ENCODE results near the gene SNX24.

The SNX24 gene

DNA sequence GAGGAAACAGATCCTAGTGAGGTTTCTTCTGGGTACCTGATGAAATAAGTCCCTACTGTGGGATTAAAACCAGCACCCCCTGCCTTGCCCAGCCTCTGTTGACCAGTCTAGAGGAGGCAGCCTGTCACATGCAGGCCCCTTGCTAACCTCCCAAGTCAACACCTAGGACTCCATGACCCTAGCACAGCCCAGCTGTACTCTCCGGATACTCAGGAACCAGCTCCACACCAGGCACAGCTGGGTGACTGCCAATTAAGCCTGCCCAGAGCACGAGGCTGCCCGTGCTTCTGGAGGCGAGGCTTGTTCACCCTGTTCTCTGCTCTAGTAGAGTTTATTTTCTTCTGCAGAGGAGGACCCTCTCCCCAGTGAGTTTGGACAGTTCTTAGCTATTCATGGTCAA is 92.5 kb downstream of the SNX24 start:
- no peaks in the 10 kb centered on the region for H3K27me3 ChIP-seq (ENCODE audit: insufficient read depth, poor library complexity, severe bottlenecking)
- no peak overlapping the region for H3K4me3 ChIP-seq (replicated peaks; ENCODE audit: insufficient read depth, low read length)
- TF ChIP-seq, protein P1, sequence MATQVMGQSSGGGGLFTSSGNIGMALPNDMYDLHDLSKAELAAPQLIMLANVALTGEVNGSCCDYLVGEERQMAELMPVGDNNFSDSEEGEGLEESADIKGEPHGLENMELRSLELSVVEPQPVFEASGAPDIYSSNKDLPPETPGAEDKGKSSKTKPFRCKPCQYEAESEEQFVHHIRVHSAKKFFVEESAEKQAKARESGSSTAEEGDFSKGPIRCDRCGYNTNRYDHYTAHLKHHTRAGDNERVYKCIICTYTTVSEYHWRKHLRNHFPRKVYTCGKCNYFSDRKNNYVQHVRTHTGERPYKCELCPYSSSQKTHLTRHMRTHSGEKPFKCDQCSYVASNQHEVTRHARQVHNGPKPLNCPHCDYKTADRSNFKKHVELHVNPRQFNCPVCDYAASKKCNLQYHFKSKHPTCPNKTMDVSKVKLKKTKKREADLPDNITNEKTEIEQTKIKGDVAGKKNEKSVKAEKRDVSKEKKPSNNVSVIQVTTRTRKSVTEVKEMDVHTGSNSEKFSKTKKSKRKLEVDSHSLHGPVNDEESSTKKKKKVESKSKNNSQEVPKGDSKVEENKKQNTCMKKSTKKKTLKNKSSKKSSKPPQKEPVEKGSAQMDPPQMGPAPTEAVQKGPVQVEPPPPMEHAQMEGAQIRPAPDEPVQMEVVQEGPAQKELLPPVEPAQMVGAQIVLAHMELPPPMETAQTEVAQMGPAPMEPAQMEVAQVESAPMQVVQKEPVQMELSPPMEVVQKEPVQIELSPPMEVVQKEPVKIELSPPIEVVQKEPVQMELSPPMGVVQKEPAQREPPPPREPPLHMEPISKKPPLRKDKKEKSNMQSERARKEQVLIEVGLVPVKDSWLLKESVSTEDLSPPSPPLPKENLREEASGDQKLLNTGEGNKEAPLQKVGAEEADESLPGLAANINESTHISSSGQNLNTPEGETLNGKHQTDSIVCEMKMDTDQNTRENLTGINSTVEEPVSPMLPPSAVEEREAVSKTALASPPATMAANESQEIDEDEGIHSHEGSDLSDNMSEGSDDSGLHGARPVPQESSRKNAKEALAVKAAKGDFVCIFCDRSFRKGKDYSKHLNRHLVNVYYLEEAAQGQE (IDR thresholded peaks at IDR 0.05; ENCODE audit: insufficient replicate concordance, low read depth), result no peak
- TF ChIP-seq, protein P2, sequence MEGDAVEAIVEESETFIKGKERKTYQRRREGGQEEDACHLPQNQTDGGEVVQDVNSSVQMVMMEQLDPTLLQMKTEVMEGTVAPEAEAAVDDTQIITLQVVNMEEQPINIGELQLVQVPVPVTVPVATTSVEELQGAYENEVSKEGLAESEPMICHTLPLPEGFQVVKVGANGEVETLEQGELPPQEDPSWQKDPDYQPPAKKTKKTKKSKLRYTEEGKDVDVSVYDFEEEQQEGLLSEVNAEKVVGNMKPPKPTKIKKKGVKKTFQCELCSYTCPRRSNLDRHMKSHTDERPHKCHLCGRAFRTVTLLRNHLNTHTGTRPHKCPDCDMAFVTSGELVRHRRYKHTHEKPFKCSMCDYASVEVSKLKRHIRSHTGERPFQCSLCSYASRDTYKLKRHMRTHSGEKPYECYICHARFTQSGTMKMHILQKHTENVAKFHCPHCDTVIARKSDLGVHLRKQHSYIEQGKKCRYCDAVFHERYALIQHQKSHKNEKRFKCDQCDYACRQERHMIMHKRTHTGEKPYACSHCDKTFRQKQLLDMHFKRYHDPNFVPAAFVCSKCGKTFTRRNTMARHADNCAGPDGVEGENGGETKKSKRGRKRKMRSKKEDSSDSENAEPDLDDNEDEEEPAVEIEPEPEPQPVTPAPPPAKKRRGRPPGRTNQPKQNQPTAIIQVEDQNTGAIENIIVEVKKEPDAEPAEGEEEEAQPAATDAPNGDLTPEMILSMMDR (IDR thresholded peaks at IDR 0.05; ENCODE audit: insufficient read depth, low read length), result no peak
- TF ChIP-seq GABPA (IDR thresholded peaks at IDR 0.05; ENCODE audit: low read depth) (no peak), POLR2AphosphoS5 (IDR thresholded peaks at IDR 0.05; ENCODE audit: low read depth) (no peak), SPI1 (IDR thresholded peaks at IDR 0.05; ENCODE audit: borderline replicate concordance, low read depth) (no peak)
- no peak for DNase-seq (ENCODE audit: low read depth in 1 of 2, low spot score in 1 of 2)
- no peak overlapping the region for H3K27ac ChIP-seq (replicated peaks)

DNA sequence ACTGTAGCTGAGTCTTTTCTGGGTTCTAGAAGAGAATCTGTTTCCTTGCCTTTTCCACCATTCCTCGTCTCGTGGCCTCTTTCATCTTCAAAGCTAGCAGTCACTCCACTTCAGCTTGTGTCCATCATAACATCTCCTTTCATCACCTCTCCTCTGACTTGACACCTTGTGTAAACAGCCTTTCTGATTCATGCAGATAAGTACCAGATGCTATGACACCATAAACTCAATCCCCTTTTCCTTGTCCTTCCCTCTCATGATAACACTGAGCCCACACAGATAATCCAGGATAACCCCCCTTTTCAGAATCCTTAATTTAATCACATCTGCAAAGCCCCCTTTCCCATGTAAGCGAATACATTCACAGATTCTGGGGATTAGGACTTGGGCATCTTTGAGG is 95.5 kb downstream of the SNX24 start:
- no peak for DNase-seq (ENCODE audit: low read depth in 1 of 2, low spot score in 1 of 2)
- Histone ChIP-seq H3K4me3 (replicated peaks; ENCODE audit: insufficient read depth, low read length) (no peak overlapping the region), H3K27me3 (ENCODE audit: insufficient read depth, poor library complexity, severe bottlenecking) (no peaks in the 10 kb centered on the region), H3K27ac (replicated peaks) (no peak overlapping the region)
- no peak for TF ChIP-seq POLR2AphosphoS5 (IDR thresholded peaks at IDR 0.05; ENCODE audit: low read depth)
- TF ChIP-seq, protein P2 (IDR thresholded peaks at IDR 0.05; ENCODE audit: insufficient read depth, low read length), result no peak
- TF ChIP-seq, protein P1 (IDR thresholded peaks at IDR 0.05; ENCODE audit: insufficient replicate concordance, low read depth), result no peak
- TF ChIP-seq GABPA (IDR thresholded peaks at IDR 0.05; ENCODE audit: low read depth), result no peak
- TF ChIP-seq SPI1 (IDR thresholded peaks at IDR 0.05; ENCODE audit: borderline replicate concordance, low read depth), result no peak

GRCh38 chr5:122941737-122942136 is 96.3 kb downstream of the SNX24 start:
- no peak overlapping the region for H3K27ac ChIP-seq (replicated peaks)
- no peak overlapping the region for H3K4me3 ChIP-seq (replicated peaks; ENCODE audit: insufficient read depth, low read length)
- TF ChIP-seq GABPA (IDR thresholded peaks at IDR 0.05; ENCODE audit: low read depth) (no peak), POLR2AphosphoS5 (IDR thresholded peaks at IDR 0.05; ENCODE audit: low read depth) (no peak), SPI1 (IDR thresholded peaks at IDR 0.05; ENCODE audit: borderline replicate concordance, low read depth) (no peak)
- TF ChIP-seq, protein P2 (IDR thresholded peaks at IDR 0.05; ENCODE audit: insufficient read depth, low read length), result no peak
- TF ChIP-seq, protein P1 (IDR thresholded peaks at IDR 0.05; ENCODE audit: insufficient replicate concordance, low read depth), result no peak
- H3K27me3 ChIP-seq (ENCODE audit: insufficient read depth, poor library complexity, severe bottlenecking), result no peaks in the 10 kb centered on the region
- no peak for DNase-seq (ENCODE audit: low read depth in 1 of 2, low spot score in 1 of 2)

All from HL-60 (cell line).